Measurements from ENCODE around the gene PROK1.

DNA sequence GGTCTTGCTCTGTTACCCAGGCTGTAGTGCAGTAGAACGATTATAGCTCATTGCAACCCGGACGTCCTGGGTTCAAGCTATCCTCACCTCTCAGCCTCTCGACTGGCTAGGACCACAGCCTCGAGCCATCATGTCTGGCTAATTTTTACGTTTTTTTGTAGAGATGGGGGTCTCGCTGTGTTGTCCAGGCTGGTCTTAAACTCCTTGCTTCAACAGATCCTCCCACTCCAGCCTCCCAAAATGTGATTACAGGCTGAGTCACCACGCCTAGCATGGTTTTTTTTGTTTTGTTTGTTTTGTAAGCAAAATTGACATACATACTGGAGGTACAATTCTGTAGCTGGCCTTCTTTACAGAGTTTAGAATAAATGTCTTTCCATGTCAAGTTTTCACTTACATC, 42.5 kb upstream of the PROK1 start:
- TF ChIP-seq, protein P1, sequence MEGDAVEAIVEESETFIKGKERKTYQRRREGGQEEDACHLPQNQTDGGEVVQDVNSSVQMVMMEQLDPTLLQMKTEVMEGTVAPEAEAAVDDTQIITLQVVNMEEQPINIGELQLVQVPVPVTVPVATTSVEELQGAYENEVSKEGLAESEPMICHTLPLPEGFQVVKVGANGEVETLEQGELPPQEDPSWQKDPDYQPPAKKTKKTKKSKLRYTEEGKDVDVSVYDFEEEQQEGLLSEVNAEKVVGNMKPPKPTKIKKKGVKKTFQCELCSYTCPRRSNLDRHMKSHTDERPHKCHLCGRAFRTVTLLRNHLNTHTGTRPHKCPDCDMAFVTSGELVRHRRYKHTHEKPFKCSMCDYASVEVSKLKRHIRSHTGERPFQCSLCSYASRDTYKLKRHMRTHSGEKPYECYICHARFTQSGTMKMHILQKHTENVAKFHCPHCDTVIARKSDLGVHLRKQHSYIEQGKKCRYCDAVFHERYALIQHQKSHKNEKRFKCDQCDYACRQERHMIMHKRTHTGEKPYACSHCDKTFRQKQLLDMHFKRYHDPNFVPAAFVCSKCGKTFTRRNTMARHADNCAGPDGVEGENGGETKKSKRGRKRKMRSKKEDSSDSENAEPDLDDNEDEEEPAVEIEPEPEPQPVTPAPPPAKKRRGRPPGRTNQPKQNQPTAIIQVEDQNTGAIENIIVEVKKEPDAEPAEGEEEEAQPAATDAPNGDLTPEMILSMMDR (IDR thresholded peaks at IDR 0.05), result no peak
- TF ChIP-seq POLR2A (IDR thresholded peaks at IDR 0.05), result no peak
